K562 treated with DMSO at 1 percent for 24 hours (cell line): ENCODE data around the gene GRSF1. TPM values are rescaled to one million over a fixed set of nuclear protein-coding genes. Genes with fewer than 3 reads are reported as not detected.

Source experiments
- total RNA-seq: library from RNA; unstranded; fragments of 300-600 nt; gene quantifications from 2 replicates; pipeline ENCODE4 v1.2.3, GENCODE V29; 2022; ENCODE audit warnings: low read depth; ENCODE audit not compliant: insufficient read depth

Gene GRSF1, protein sequence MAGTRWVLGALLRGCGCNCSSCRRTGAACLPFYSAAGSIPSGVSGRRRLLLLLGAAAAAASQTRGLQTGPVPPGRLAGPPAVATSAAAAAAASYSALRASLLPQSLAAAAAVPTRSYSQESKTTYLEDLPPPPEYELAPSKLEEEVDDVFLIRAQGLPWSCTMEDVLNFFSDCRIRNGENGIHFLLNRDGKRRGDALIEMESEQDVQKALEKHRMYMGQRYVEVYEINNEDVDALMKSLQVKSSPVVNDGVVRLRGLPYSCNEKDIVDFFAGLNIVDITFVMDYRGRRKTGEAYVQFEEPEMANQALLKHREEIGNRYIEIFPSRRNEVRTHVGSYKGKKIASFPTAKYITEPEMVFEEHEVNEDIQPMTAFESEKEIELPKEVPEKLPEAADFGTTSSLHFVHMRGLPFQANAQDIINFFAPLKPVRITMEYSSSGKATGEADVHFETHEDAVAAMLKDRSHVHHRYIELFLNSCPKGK
- 35.0 and 39.5 TPM in 2 replicates for total RNA-seq

DNA sequence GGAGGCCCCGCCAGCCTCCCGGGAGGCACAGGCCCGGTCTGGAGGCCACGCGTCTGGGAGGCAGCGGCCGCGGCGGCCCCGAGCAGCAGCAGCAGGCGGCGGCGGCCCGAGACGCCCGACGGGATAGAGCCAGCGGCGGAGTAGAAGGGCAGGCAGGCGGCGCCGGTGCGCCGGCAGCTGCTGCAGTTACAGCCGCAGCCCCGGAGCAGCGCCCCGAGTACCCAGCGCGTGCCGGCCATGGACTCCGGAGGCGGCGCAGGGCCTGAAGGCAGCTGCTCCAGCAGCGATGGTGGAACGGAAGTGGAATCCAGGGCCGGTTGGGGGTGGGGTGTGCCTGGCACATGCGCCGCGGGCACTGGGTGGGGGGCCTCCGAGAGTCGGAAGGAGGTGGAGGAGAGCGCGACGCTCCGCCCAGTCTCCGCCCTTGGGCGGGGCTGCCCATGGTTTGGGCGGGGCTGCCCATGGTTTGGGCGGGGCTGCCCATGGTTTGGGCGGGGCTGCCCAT, at the start of gene GRSF1:
GRSF1 (minus strand) TSS at position 302 of the 505 bp plus-strand sequence; CDS start at position 239, 63 bp downstream.

Other genes with a start within 250 kb of the GRSF1 start
- not detected in 2 replicates for gene AMBN, start 247.6 kb downstream of the GRSF1 start, total RNA-seq
- not detected in 2 replicates for gene ENAM, start 211.1 kb downstream of the GRSF1 start, total RNA-seq
- not detected in 2 replicates for gene JCHAIN, start 173.4 kb downstream of the GRSF1 start, total RNA-seq
- 19.8 and 23.2 TPM in 2 replicates for gene UTP3, start 151.4 kb downstream of the GRSF1 start, total RNA-seq
- 21.9 and 23.8 TPM in 2 replicates for gene RUFY3, start 117.9 kb downstream of the GRSF1 start, total RNA-seq
- 10.1 and 11.6 TPM in 2 replicates for gene MOB1B, start 62.5 kb upstream of the GRSF1 start, total RNA-seq
- 11.4 and 15.7 TPM in 2 replicates for gene DCK, start 153.8 kb upstream of the GRSF1 start, total RNA-seq